HG02970 (cell line): ENCODE results near the gene FNDC8.
A peak's percentile ranks its signal among the peaks of the same experiment; 100 is the strongest.
"Not testable (repeated sequence)": the region's sequence is repeated elsewhere in the genome, so short reads cannot be mapped to it uniquely, and the experiment has no call there.

ENCODE experiments used
- ATAC-seq: cut with Tn5 transposase; IDR thresholded peaks from one replicate; pipeline ENCODE4 v1.9.1; 2021; ENCODE audit warnings: mild to moderate bottlenecking, moderate library complexity, moderate number of reproducible peaks; ENCODE audit not compliant: unreplicated experiment, low FRiP score

Gene FNDC8

DNA sequence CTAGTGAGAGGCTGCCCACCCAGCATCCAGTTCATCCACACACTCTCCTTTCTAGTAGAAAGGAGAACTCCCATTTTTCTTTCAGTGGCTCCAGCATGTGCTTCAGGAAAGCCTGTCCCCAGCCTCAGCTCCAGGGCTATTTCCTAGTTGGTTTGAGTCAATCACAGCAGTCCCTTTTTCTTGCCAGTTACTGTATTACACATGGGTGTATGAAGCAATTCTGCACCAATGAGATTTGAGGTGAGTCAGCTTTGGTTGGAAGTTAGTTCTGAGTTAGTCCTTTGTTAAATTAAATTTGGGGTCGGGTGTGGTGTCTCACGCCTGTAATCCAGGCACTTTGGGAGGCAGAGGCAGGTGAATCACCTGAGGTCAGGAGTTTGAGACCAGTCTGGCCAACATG lies 26.5 kb upstream of the FNDC8 start:
- ATAC-seq = no peak

DNA sequence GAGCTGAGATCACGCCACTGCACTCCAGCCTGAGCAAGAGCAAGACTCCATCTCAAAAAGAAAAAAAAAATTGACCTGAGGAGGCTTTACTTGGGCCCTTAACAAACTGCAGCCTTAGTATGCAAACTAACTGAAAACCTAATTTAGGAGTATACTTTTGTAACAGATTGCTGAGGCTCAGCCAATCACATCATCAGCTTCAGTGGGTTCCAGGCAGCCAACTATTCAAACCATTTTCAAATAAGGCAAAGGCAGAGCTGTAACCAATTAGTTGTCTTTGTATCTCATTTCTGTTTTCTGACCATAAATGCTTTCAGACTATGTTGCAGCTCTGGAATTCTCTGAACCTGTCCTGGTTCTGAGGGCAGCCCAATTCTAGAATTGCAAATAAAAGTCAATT lies 25.7 kb upstream of the FNDC8 start:
- ATAC-seq = no peak

DNA sequence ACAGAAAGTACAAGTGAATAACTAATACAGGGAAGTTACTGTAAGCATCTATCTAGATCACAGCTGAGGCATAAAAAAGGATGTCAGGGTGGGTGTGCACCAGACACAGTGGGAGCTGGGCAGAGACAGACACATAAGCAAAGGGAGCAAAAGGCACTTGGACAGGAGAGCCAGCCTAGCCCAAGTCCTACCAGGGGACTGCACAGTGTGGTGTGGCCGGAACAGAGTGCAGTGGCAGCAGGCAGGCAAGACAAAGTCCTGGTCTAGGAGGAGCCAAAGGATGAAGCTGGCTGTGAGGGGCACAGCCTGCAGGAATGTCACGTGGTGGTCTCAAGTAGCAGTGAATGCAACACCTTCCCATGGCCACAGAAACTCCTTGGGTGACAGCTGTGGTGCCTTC lies 23.6 kb upstream of the FNDC8 start:
- ATAC-seq = no peak

DNA sequence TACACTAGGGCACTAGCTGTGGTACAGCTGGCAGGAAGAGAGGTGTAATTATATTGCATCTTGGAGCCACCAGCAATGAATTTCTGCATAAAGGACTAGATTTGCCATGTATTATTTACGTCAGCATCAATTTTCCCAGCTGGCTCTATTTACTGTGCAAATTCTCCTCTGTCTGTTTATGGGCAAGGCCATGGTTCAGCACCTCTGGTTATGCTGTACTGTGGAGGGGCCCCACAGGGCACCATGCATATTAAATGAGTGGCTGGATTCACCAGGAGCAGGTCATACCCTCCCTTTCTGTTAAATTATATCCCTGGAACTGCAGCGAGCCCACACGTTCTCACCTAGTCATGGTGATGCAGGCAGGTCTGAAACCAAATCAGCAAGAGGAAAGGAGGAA lies 21.5 kb upstream of the FNDC8 start:
- no peak for ATAC-seq

DNA sequence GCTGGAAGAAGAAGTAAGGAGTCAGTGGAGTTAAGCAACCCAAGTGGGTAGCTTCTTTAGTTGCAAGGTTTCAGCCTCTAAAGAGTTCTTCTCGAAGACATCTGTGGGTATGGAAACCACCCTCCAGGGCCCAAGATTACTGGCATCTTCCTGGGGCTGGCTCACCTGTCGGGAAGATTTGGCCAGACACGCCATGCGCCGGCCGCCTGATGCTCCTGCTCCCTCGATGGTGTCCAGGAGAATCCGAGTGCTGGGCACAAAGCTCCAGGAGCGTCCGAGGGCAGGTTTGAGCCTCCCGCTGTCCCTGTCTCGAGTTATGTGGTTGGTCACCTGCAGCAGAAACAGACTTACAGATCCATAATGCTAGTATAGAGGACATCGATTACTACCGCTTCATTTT lies 20.4 kb upstream of the FNDC8 start:
- no peak for ATAC-seq

DNA sequence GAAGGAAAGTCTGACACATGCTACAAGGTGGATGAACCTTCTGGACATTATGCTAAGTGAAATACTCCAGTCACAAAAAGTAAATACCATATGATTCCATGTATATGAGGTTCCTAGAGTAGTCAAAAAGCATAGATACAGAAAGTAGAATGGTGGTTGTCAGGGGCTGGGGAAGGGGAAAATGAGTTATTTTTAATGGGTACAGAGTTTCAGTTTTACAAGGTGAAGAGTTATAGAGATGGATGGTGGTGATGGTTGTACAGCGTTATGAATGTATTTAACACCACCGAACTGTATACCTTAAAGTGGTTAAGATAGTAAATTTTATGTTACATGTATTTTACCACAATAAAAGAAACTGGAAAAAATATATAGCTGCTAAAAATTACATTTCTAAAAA lies 19.7 kb upstream of the FNDC8 start:
- no peak for ATAC-seq

DNA sequence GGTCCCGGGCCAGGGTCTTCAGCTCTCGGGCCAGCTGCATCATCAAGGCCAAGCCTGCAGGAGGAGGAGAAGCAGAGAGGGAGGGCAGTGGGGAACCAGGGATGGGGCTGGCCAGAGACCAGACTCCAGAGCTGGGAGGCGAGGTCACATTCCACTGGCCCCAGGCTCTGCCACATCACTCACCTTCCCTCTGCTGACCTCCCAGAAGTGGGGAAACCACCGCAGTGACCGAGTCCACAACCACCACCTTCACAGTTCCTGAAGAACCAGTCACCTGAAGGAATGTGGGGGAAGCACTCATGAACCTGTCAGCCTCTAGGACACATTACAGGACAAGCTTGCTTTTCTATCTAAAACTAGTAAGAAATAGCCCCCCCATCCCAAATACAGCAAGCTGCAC lies 18.1 kb upstream of the FNDC8 start:
- ATAC-seq = no peak

DNA sequence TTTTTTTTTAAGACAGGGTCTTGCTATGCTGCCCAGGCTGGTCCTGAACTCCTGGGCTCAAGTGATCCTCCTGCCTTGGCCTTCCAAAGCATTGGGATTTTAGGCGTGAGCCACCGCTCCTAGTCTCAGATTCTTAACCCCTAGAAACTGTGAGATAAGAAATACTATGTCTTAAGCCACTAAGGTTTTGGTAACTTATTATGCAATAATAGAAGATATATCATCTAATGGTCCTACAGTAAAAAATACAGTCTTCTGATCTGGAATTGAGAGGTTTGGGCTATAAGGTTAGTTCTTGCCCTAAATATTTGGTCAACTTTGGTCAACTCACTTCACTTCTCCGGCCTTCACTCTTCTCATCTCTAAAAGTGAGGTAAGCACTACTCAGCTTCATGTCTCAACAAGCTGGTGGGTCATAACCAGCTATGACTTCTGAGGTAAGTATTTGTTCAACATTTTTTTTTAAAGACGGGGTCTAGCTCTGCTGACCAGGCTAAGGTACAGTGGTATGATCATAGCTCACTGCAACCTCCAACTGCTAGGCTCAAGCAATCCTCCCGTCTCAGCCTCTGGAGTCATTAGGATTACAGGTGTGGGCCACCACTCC lies 16.5 kb upstream of the FNDC8 start:
- ATAC-seq = no peak

DNA sequence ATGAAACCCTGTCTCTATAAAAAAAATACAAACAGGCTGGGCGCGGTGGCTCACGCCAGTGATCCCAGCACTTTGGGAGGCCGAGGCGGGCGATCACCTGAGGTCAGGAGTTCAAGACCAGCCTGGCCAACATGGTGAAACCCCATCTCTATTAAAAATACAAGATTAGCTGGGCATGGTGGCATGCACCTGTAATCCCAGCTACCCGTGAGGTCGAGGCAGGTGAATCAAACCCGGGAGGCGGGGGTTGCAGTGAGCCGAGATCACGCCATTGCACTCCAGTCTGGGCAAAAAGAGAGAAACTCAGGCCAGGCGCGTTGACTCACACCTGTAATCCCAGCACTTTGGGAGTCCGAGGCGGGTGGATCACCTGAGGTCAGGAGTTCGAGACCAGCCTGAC lies 10.6 kb upstream of the FNDC8 start:
- ATAC-seq = not testable (repeated sequence)

DNA sequence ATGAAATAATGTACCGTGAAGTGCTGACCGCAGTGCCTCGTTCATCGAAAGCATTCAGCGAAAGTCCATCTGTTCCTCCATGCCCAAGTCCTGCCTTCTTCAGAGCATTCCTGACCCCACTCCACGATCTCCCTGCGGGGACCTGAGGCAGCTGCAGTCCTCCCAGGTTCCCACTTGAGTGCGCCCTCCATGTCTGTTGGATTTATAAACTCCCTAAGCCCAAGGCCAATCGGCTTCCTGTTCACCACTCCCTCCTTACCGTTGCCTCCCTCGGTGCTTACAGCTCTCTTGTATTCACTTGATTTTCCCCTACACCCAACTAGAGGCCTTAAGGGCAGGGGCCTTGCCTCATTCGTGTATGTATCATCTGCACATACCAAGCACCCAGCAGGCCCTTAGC lies 4.6 kb upstream of the FNDC8 start:
- no peak for ATAC-seq

DNA sequence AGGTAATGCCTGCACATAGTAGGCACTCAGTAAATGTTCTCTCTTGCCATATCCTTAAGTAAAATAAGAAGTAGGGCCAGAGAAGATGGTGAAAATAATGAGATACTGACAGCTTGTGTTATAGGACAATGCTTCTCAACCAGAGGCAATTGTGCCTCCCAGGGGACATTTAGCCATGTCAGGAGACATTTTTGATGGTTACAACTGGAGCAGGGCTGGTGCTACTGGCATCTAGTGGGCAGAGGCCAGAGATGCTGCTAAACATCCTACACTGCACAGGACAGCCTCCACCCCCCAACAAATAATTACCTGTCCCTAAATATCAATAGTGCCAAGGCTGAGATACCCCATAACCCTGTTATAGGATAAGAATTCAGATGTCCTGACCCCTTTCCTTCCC lies 3.4 kb upstream of the FNDC8 start:
- ATAC-seq = no peak

DNA sequence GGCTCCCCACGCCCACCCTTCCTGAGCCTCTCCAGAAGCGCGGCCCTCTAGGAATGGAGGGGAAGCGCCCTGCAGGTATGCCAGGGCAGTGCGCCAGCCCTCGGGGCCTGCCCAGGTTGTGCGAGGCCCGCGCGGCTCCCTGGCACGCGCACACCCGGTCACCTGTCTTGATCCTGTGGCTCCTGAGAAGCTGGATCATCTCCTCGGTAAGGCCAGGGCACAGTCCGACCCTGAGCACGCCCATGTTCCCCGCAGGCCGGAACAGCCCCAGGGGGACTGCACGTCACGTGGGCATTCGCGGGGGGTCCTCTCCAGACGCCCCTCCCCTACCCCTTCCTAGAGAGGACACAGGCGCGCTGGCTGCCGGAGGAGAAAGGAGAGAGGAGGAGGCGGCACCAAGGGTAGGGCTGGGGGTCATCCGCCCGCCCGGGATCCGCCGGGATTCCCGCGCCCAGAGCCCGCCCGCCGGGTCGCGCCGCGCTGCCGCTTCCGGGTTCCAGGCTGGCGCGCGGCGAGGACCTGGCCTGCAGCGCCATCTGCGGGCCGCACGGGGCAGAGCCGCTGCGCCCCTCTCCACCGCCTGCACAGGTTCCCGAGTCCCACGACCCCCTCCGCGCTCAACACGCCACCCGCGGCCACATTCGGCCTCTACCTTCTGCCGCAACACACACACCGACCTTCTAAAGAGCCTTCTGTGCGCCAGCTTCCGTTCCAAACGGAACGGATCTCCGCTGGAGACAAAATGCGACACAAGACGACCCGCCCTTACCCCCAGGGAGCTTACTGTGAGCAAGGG lies 1.8 kb upstream of the FNDC8 start, which contains the start of gene RAD51D:
TSS of gene RAD51D (minus strand) at position 491 of the 796 bp plus-strand sequence. CDS start at position 244, 247 bp downstream.
- peak; percentile 87 for ATAC-seq

DNA sequence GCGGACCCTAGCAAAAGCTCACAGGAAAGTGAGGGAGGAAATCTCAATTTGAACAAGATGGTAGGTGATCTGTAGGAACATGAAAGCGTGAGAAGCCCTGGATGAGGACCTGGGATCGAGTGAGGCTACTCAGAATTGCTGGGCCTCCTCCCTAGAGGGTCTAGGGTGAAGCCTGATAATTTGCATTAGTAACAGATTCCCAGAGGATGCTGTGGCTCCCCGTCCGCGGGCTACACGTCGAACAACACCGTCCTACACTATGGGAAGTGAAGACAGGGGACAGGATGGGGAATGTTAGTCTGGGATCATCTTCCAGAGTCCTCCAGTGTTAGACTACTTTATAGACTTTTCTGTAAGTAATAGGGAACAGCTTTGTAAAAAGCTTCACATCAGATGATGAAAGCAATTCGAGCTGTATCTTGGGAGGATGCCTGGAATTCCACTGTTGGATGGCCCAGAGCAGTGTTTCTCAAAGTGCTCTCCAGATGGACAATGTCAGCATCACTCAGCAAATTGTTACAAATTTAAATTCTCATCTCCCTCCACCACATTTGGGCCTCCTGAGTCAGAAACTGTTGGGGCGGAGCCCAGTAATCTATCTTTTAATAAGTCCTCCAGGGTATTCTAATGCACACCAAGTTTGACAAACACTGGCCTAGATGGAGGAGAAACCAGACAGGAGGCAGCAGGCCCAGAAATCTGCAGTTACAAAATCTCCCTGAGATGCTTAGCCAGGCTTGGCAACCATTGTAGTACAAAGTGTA lies 6.5 kb downstream of the FNDC8 start:
- ATAC-seq = no peak

DNA sequence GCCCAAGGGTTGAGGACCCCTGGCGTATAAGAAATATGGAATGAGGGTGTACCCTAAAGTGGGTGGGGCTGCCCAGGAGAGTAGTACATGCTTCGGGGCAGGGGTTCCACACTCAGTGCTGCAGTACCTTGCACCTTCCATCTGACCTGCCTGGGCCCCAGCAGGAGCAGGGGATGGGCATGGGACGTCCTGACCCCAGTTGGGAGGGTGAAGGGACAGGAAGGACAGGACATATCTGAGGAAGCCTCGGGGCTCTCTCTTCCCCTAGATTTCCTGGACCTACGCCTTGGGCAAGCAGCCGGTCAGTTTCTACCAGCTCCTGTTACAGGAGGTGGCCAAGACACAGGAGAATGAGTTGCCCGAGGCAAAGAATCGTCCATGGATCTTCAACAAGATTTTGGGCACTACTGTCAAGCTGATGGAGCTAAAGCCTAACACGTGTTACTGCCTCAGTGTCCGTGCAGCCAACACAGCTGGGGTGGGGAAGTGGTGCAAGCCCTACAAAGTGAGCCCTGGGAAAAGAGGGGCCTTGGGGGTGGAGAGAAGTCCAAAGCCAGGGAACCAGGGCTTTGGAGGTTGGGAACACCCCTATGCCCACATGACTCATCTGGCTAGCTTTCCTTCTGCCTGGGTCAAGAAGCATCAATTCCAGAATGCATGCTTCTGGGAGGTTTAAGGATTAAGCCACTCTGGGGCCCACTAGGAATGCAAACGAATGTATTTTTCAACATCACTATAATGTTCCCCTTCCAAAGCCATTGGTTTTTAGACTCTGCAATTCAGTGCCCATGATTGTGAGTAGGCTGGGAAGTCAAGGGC lies 7.9 kb downstream of the FNDC8 start:
- ATAC-seq = no peak

DNA sequence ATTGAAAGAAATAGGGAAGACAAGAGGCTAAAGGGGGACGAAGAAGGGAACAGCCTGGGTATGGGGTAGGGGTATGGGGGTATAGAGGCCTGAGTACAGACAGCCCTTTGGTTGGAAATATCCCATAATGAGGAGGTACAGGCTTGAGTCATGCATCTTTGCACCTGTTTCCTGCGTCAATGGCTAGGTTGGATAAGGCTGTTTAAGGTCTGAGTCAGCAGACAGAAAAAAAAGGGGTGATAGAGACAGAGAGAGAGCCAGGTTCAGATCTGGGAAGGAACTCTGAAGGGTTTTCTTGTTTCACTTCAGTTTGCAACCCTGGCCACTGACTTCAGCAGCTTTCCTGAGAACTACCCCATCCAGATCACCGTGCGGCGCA lies 8.5 kb downstream of the FNDC8 start:
- no peak for ATAC-seq

DNA sequence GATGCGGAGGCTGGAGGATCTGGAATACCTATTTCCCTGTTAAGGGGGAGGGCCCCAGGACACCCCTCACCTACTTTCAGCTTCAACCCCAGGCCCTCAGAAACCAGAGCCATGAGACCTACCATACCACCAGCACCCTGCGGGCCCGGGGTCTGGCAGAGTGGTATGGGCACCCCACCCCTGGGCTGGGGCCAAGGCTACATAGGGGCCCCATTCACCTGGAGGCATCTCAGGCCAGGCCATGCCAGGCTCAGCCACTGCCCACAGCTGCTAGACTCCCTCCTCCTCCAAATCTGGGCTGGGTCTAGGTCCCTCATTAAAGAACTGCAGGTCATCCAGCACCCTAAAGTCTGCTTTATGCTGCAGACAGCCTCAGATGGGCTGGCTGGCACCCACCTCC lies 9.0 kb downstream of the FNDC8 start:
- ATAC-seq = no peak

DNA sequence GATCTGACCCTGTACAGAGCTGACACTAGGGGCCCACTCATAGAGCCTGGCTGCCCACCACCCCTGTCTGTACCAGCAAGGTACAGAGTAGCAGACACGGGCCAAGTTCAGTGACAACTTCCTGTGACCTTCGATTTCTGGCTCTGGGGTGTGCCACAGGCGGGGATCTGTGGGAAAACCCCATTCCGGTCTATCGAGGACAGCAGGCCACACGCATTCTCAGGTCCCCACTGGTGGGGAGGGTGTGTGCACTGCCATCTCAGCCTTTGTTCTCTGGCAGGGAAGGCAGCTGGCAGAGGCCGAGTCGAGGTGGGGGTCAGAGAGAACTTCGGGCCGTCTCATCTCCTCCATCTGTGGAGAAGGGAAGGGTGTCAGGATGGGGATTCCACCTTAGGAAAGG lies 10.7 kb downstream of the FNDC8 start:
- ATAC-seq = no peak

DNA sequence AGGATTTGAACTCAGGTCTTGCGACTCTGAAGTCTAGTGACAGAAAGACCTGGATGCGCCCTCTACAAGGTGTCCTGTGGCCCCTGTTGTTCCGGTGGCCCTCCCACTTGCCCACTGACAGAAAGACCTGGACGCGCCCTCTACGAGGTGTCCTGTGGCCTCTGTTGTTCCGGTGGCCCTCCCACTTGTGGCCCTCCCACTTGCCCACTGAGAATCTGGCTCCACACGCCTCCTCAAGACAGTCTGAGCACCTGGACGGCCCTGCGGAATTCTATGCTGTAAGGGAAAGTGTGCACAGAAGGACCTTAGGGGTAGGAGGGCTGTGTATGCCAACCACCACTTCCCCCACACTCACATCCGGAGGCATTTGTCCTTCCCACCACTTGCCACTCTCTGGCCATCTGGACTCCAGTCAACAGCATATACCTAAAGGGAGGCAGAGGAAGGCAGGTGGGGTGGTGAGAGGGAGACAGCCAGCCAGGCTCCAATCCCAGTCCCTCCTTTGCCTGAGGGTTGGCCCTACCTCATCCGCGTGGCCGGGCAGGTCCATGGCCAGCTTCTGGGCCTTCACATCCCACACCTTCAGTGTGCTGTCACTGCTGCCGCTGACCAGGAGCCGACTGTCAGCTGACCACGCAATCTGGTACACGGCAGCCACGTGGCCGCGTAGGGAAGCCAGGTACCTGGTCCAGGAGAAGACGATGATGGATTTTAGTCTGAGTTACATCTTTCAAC lies 11.6 kb downstream of the FNDC8 start:
- ATAC-seq = no peak

DNA sequence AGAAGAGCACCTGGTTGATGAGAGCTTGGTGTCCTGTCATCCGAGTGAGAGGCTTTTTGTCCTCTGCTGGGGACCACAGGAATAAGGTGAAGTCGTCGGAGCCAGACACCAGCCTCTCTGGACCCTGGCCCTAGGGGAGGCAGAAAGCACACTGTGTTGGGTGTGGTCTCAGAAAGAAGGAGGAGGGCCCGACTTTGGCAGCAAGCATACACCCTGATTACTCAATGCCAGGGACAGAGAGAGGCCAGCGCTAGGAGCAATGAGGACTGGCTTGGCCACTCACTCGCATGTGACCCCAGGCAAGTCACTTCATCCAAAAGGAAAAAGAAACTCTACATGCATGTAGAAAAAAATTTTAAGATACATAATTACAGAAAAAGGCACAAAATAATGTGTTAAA lies 13.9 kb downstream of the FNDC8 start:
- no peak for ATAC-seq

DNA sequence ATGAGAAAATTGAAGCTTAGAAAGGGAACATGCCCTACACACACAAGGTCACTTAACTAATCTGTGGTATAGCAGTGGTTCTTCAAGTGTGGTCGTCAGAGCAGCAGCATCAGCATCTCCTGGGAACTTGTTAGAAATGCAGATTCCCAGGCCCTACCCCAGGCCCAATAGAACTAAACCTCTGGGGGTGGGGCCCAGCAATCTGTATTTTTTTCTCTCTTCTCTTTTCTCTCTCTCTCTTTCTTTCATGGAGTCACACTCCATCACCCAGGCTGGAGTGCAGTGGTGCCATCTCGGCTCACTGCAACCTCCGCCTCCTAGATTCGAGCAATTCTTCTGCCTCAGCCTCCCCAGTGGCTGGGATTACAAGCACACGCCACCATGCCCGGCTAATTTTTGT lies 16.8 kb downstream of the FNDC8 start:
- no peak for ATAC-seq
